GM19395 (cell line): ENCODE results near the gene TOGARAM2.

Experiments used
- ATAC-seq: cut with Tn5 transposase; IDR thresholded peaks from one replicate; pipeline ENCODE4 v1.9.1; 2021; ENCODE audit warnings: mild to moderate bottlenecking, moderate library complexity; ENCODE audit not compliant: unreplicated experiment

TOGARAM2 gene

GRCh38 chr2:28981016-28981441, at the start of gene TOGARAM2:
Gene TOGARAM2, plus strand, starts transcription at chr2:28981298. Its CDS starts 13,537 bp downstream, at chr2:28994835.
- ATAC-seq, result no peak

- no peak for ATAC-seq
Measured at GRCh38 chr2:28934769-28935168, 46.3 kb upstream of the TOGARAM2 start.

- ATAC-seq, result no peak
Measured at GRCh38 chr2:28941008-28941407, 40.1 kb upstream of the TOGARAM2 start.

GRCh38 chr2:28944535-28945248, 36.4 kb upstream of the TOGARAM2 start:
- ATAC-seq, result no peak

- ATAC-seq, result no peak
Measured at GRCh38 chr2:28948160-28948559, 32.9 kb upstream of the TOGARAM2 start.

- ATAC-seq, result no peak
Measured at GRCh38 chr2:28949190-28949589, 31.9 kb upstream of the TOGARAM2 start.

GRCh38 chr2:28949617-28950305, 31.3 kb upstream of the TOGARAM2 start:
- ATAC-seq, result no peak

GRCh38 chr2:28950941-28951630, 30.0 kb upstream of the TOGARAM2 start:
- ATAC-seq, result no peak

GRCh38 chr2:28951910-28952835, 28.9 kb upstream of the TOGARAM2 start:
- no peak for ATAC-seq

GRCh38 chr2:28952836-28953211, 28.3 kb upstream of the TOGARAM2 start:
- ATAC-seq, result no peak

- ATAC-seq, result no peak
Measured at GRCh38 chr2:28955467-28955866, 25.6 kb upstream of the TOGARAM2 start.

- no peak for ATAC-seq
Measured at GRCh38 chr2:28956415-28956826, 24.7 kb upstream of the TOGARAM2 start.

- ATAC-seq, result no peak
Measured at GRCh38 chr2:28956890-28957289, 24.2 kb upstream of the TOGARAM2 start.

GRCh38 chr2:28958689-28959088, 22.4 kb upstream of the TOGARAM2 start:
- peak; percentile 57 for ATAC-seq

- ATAC-seq, result no peak
Measured at GRCh38 chr2:28960401-28960800, 20.7 kb upstream of the TOGARAM2 start.

- no peak for ATAC-seq
Measured at GRCh38 chr2:28962505-28962904, 18.6 kb upstream of the TOGARAM2 start.

- ATAC-seq, result no peak
Measured at GRCh38 chr2:28970464-28971160, 10.5 kb upstream of the TOGARAM2 start.

GRCh38 chr2:28972778-28973335, 8.2 kb upstream of the TOGARAM2 start:
- no peak for ATAC-seq

- no peak for ATAC-seq
Measured at GRCh38 chr2:28974252-28974651, 6.8 kb upstream of the TOGARAM2 start.

- ATAC-seq, result no peak
Measured at GRCh38 chr2:28975671-28976070, 5.4 kb upstream of the TOGARAM2 start.
